ENCODE results near the gene CCDC201. TPM values are rescaled to one million over a fixed set of nuclear protein-coding genes. Genes with fewer than 3 reads are reported as not detected.

Gene CCDC201
- total RNA-seq, 1 donor, result not detected

DNA sequence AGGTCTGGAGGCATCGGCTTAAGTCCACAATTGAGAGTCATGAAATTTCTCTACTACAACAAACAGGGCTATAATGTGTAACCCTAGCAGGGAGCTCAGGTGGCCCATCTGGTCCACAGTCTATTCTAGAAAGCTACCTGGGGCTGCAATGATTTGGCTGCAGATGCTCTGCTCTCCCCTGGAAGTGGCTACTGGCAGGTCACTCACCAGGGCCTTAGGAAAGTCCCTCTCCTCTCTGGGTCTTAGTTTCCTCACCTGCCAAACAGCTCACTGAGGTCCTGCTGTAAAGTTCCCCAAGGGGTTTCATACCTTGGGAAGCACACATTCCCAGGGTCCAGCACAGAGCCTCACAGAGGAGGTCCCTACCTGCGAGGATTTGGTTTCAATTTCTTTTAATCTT, 45.7 kb upstream of the CCDC201 start:
- TF ChIP-seq CTCF (IDR thresholded peaks at IDR 0.05; ENCODE audit: insufficient read depth, low read depth, low read length), result no peak
- H3K4me3 ChIP-seq (ENCODE audit: low read depth, low read length), result peak overlapping the region; percentile 87
- DNase-seq (ENCODE audit: low read depth), result no peak

DNA sequence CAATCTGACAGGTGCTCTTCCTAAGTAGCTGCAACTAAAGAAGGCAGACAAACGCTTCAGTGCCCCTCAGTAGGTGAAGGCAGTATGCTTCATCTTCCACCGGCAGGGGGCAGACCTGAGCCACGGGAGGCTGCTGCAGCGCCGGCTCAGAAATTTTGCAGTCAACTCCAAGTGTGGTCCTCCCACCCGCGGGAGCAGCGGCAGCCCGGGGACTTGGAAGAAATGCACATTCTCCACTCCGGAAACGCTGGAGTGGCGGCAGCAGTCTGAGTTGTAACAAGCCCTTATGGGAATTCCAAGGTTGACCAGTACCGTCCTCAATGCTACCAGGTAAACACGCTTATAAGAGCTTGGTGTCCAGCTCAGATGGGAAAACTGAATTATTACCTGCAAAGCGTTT, 44.8 kb upstream of the CCDC201 start:
- peak; percentile 78 for DNase-seq (ENCODE audit: low read depth)
- H3K4me3 ChIP-seq (ENCODE audit: low read depth, low read length), result peak overlapping the region; percentile 87
- peak; percentile 94 for TF ChIP-seq CTCF (IDR thresholded peaks at IDR 0.05; ENCODE audit: insufficient read depth, low read depth, low read length)

GRCh38 chr7:45917064-45917463, 44.2 kb upstream of the CCDC201 start:
- TF ChIP-seq CTCF (IDR thresholded peaks at IDR 0.05; ENCODE audit: insufficient read depth, low read depth, low read length), result no peak
- H3K4me3 ChIP-seq (ENCODE audit: low read depth, low read length), result peak overlapping the region; percentile 23
- no peak for DNase-seq (ENCODE audit: low read depth)

- no peak for TF ChIP-seq CTCF (IDR thresholded peaks at IDR 0.05; ENCODE audit: insufficient read depth, low read depth, low read length)
Observed at GRCh38 chr7:45915606-45916005, 42.7 kb upstream of the CCDC201 start.

DNA sequence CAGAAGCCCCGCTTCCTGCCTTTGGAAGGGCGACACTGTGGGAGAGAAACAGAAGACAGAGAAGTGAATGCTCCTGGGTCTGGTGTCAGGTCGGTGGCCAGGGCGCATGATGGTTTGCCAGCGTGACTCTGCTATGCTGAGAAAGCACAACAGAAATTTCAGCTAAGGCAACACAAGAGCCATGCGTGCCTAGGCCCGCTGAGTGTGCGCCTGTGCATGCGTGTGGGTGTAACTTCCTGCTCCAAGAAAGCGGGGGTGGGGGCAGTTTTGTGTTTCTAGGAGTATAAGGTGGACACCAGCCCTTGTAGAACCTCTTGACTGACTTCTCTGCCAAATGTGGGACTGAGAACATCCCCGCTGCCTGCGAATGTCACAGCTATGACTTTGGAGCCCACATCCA, 42.0 kb upstream of the CCDC201 start:
- TF ChIP-seq CTCF (IDR thresholded peaks at IDR 0.05; ENCODE audit: insufficient read depth, low read depth, low read length), result no peak
- H3K4me3 ChIP-seq (ENCODE audit: low read depth, low read length), result no peak overlapping the region
- DNase-seq (ENCODE audit: low read depth), result no peak

More at GRCh38 chr7:45915606-45916005, 42.7 kb upstream of the CCDC201 start:
- no peak for DNase-seq (ENCODE audit: low read depth)
- no peak overlapping the region for H3K4me3 ChIP-seq (ENCODE audit: low read depth, low read length)

DNA sequence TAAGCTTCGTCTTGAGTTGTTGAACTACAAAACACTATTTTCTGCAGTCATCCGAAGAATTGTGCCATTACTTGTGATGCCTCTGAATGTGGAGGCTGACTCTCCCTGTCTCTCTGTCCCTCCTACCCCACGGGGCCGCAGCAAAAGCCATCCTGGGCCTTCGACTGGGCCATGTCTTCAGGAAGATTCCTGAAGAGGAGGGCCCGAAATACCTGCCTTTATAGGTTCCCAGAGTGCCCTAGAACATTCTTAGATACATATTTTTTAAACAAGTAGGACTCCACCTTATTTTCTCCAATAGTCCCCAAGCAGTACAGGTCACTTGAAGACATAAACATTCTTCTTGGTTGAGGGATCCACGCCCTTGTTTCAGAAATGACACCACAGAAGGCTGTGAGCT, 40.1 kb upstream of the CCDC201 start:
- no peak overlapping the region for H3K4me3 ChIP-seq (ENCODE audit: low read depth, low read length)
- DNase-seq (ENCODE audit: low read depth), result no peak
- TF ChIP-seq CTCF (IDR thresholded peaks at IDR 0.05; ENCODE audit: insufficient read depth, low read depth, low read length), result no peak

DNA sequence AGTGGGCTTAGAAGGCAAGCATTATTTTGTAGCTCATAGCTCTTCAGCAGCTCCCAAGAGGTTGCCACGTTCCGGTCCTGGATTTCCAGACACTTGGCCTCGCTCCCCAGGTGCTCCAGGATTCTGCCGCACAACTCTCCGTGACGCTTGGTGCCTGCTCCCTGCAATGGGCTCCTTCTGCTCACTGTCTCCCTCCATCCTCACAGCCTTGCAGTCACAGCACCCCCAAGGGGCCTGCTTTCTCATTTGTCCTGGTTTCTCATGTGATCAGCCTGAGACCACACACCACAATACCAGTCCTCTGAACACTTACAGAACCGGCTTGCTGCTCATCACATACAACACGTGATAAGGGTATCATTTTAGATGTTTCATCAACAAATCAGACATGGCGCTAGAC, 38.4 kb upstream of the CCDC201 start:
- no peak for TF ChIP-seq CTCF (IDR thresholded peaks at IDR 0.05; ENCODE audit: insufficient read depth, low read depth, low read length)
- DNase-seq (ENCODE audit: low read depth), result peak; percentile 51
- H3K4me3 ChIP-seq (ENCODE audit: low read depth, low read length), result no peak overlapping the region

Data from fibroblast of villous mesenchyme (primary cell).